IMR-90 (cell line): Measurements from ENCODE around the gene GPRC5C. TPM values are rescaled to one million over a fixed set of nuclear protein-coding genes. Genes with fewer than 3 reads are reported as not detected.

Experiments
- ATAC-seq: fragments of 200-7000 bp; cut with Tn5 transposase; 2 replicates; pipeline ENCODE4 v1.9.1; 2020; ENCODE audit warnings: low read depth, mild to moderate bottlenecking, moderate library complexity
- BruUV-seq: library from RNA; stranded (reverse); fragments of 400-500 nt; replicated peaks from 2 replicates; lab custom pipeline; 2021; lab: Mats Ljungman, UMichigan
- CTCF ChIA-PET: fragments of 300-600 bp; formaldehyde crosslinking; extraction: SDS; loops from one replicate; lab custom pipeline; 2021; ENCODE audit warnings: antibody characterized with exemption; lab: Yijun Ruan, JAX
- POLR2A ChIA-PET: fragments of 300-600 bp; sonication (Branson Sonifier 250); formaldehyde crosslinking; loops from one replicate; lab custom pipeline; 2022; ENCODE audit warnings: antibody characterized with exemption; ENCODE audit not compliant: unreplicated experiment; lab: Charles Lee
- DNase-seq: peaks from one replicate; pipeline ENCODE4 v3.0.0; 2013
- H2AFZ ChIP-seq: replicated peaks from 2 replicates; pipeline ENCODE3; 2013; ENCODE audit warnings: low read length, mild to moderate bottlenecking; ENCODE audit not compliant: poor library complexity
- H2AK5ac ChIP-seq: 2 replicates; pipeline ENCODE4 v1.6.1; 2013; ENCODE audit warnings: low read depth, low read length, inconsistent platforms
- H2AK9ac ChIP-seq: replicated peaks from 2 replicates; pipeline ENCODE3; 2013; ENCODE audit warnings: mild to moderate bottlenecking, low read depth, low read length, moderate library complexity; ENCODE audit not compliant: poor library complexity
- H2BK120ac ChIP-seq: 2 replicates; pipeline ENCODE4 v1.6.1; 2013; ENCODE audit warnings: low read depth, low read length, inconsistent platforms
- H2BK15ac ChIP-seq: 3 replicates; pipeline ENCODE4 v1.6.1; 2013; ENCODE audit warnings: low read depth, low read length, inconsistent platforms
- H2BK20ac ChIP-seq: 2 replicates; pipeline ENCODE4 v1.6.1; 2013; ENCODE audit warnings: low read depth, mild to moderate bottlenecking, inconsistent platforms, low read length, moderate library complexity
- H2BK5ac ChIP-seq: 2 replicates; pipeline ENCODE4 v1.6.1; 2013; ENCODE audit warnings: mild to moderate bottlenecking, low read depth, low read length, inconsistent platforms; ENCODE audit not compliant: poor library complexity, severe bottlenecking
- H3K14ac ChIP-seq: replicated peaks from 2 replicates; pipeline ENCODE4 v1.6.1; 2013; ENCODE audit warnings: low read depth, low read length, inconsistent platforms
- H3K18ac ChIP-seq: 2 replicates; pipeline ENCODE4 v1.6.1; 2013; ENCODE audit warnings: low read depth, low read length, control low read depth
- H3K23ac ChIP-seq: 2 replicates; pipeline ENCODE4 v1.6.1; 2013; ENCODE audit warnings: low read depth, low read length, inconsistent platforms
- H3K27ac ChIP-seq: 2 replicates; pipeline ENCODE4 v1.5.1; 2013; ENCODE audit warnings: mild to moderate bottlenecking, control low read depth, low read length; ENCODE audit not compliant: insufficient read depth
- H3K27me3 ChIP-seq: 2 replicates; pipeline ENCODE4 v1.6.1; 2013; ENCODE audit warnings: low read length; ENCODE audit not compliant: control insufficient read depth, insufficient read depth
- H3K36me3 ChIP-seq: 2 replicates; pipeline ENCODE4 v1.6.1; 2013; ENCODE audit warnings: low read length, mixed read lengths; ENCODE audit not compliant: control insufficient read depth, insufficient read depth
- H3K4ac ChIP-seq: 2 replicates; pipeline ENCODE4 v1.6.1; 2013; ENCODE audit warnings: low read depth, low read length, inconsistent platforms
- H3K4me1 ChIP-seq: 2 replicates; pipeline ENCODE4 v1.6.1; 2013; ENCODE audit warnings: low read length, mixed read lengths; ENCODE audit not compliant: control insufficient read depth, insufficient read depth
- H3K4me2 ChIP-seq: 2 replicates; pipeline ENCODE4 v1.6.1; 2013; ENCODE audit warnings: low read depth, mild to moderate bottlenecking, control low read depth, low read length, moderate library complexity
- H3K4me3 ChIP-seq: 2 replicates; pipeline ENCODE4 v1.5.1; 2013; ENCODE audit warnings: low read depth, mild to moderate bottlenecking, control low read depth, low read length, moderate library complexity; ENCODE audit not compliant: insufficient read depth
- H3K56ac ChIP-seq: 2 replicates; pipeline ENCODE4 v1.6.1; 2013; ENCODE audit warnings: low read length, inconsistent platforms; ENCODE audit not compliant: insufficient read depth; ENCODE audit errors: extremely low read depth
- H3K79me1 ChIP-seq, 2 experiments: 2 replicates each; pipeline ENCODE4 v1.6.1; 2013; ENCODE audit warnings: low read length in 2 of 2, inconsistent platforms in 1 of 2, low read depth in 1 of 2
- H3K9ac ChIP-seq: 2 replicates; pipeline ENCODE4 v1.6.1; 2013; ENCODE audit warnings: low read depth, low read length, control low read depth
- H3K9me1 ChIP-seq: 2 replicates; pipeline ENCODE4 v1.6.1; 2013; ENCODE audit warnings: low read length, inconsistent platforms; ENCODE audit not compliant: insufficient read depth
- H3K9me3 ChIP-seq: 2 replicates; pipeline ENCODE4 v1.6.1; 2013; ENCODE audit warnings: low read length; ENCODE audit not compliant: control insufficient read depth, insufficient read depth
- H4K20me1 ChIP-seq: 2 replicates; pipeline ENCODE4 v1.6.1; 2013; ENCODE audit warnings: low read length, inconsistent platforms; ENCODE audit not compliant: insufficient read depth
- H4K5ac ChIP-seq: 2 replicates; pipeline ENCODE4 v1.6.1; 2013; ENCODE audit warnings: mild to moderate bottlenecking, low read depth, low read length, control low read depth
- H4K8ac ChIP-seq, 2 experiments: 2 replicates each; pipeline ENCODE4 v1.6.1; 2013; ENCODE audit warnings: low read depth in 2 of 2, low read length in 2 of 2, control low read depth in 1 of 2, inconsistent platforms in 1 of 2
- H4K91ac ChIP-seq: 2 replicates; pipeline ENCODE4 v1.6.1; 2013; ENCODE audit warnings: low read depth, low read length, inconsistent platforms; ENCODE audit not compliant: insufficient read depth
- BHLHE40 ChIP-seq: fragments of 150-350 bp; IDR thresholded peaks from 2 replicates; pipeline ENCODE4 v1.6.1; 2016; ENCODE audit warnings: mild to moderate bottlenecking, low read depth, low read length
- RAD21 ChIP-seq: IDR thresholded peaks from 2 replicates; pipeline ENCODE4 v1.6.1; 2012; ENCODE audit warnings: low read length, improper control_type of control experiment
- WGBS, 2 experiments: methylation state at CpG; one replicate each; pipeline versions ENCODE4 v1.1.5 to v1.1.7; 2013; ENCODE audit warnings: missing lambda C conversion rate in 2 of 2; ENCODE audit not compliant: insufficient read length in 1 of 2; ENCODE audit errors: extremely low coverage in 2 of 2; 5-methylcytosine and 5-hydroxymethylcytosine counted together
- dilution Hi-C: fragments of 300-500 bp; cut with HindIII; formaldehyde crosslinking; loops from one replicate; pipeline ENCODE4 v1.14.3; 2018; ENCODE audit warnings: low sequenced_read_pairs; ENCODE audit not compliant: unreplicated experiment
- in situ Hi-C: fragments of 300-500 bp; cut with MboI; formaldehyde crosslinking; loops from 3 replicates; pipeline ENCODE4 v1.14.3; 2019; ENCODE audit warnings: low sequenced_read_pairs, inconsistent platforms, mixed read lengths
- intact Hi-C: fragments of 100-400 bp; cut with micrococcal nuclease; formaldehyde crosslinking; loops from 2 replicates; pipeline ENCODE4 v1.10.0; 2022
- polyA plus RNA-seq, 3 experiments: library from polyadenylated mRNA; depleted of rRNA; stranded (reverse); fragments of >200 nt; gene quantifications; 2 replicates each; pipeline ENCODE4 v1.2.3, GENCODE V29; 2012; ENCODE audit warnings: low replicate concordance in 1 of 3
- total RNA-seq: library from RNA; depleted of rRNA; stranded (reverse); fragments of >200 nt; gene quantifications from 2 replicates; pipeline ENCODE4 v1.2.3, GENCODE V29; 2012
- TF ChIP-seq, protein P1 (sequence below): conservative IDR thresholded peaks from 2 replicates; pipeline ENCODE4 v1.5.1; 2012; ENCODE audit warnings: mild to moderate bottlenecking, low read depth, low read length, improper control_type of control experiment

GPRC5C gene
- total and polyA plus RNA-seq, 2 of the 4 experiments (the other 2 are of a cell fraction): not detected

DNA sequence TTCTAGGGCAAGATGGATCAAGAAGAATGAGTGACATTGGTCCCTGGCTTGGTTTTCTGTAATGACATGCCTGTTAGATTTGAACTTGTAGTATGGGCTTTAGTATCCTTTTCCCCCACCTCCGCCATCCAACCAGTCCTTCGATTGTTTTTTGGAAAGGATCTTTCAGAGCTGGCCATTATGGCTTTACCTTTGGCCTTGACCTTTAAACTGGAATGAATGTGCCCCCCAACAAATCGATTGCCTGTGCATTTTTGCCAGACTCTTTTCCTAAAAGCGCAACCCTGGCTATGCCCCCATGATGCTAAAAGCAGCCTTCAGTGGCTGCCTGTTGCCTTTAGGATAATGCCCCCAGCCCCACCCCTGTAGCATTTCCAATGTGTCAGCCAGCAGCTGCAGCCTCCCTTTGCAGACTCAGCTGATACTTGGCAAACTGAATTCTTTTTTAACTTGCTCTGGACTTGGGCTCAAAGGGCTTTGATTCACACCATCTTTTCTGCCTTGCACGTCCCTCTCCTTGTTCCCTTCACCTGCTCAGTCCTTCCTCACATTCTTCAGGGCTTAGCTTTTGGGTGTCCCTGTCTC, 4.0 kb downstream of the GPRC5C start:
- Histone ChIP-seq H2AK9ac (no peak overlapping the region), H2BK5ac (no peak overlapping the region), H2BK20ac (no peak overlapping the region), H3K4me1 (no peaks in the 10 kb centered on the region), H4K8ac (no peak overlapping the region), H2BK120ac (no peak overlapping the region), H3K23ac (no peak overlapping the region), H4K5ac (no peak overlapping the region), H4K20me1 (no peaks in the 10 kb centered on the region), H3K56ac (no peak overlapping the region), H2AK5ac (no peak overlapping the region), H3K79me1 (no peaks in the 10 kb centered on the region), H3K4me2 (no peak overlapping the region), H3K9me3 (peaks cover 20% of the 10 kb centered on the region), H3K27me3 (peaks cover 7% of the 10 kb centered on the region; the same call in 1 of the 2 replicates), H4K91ac (no peak overlapping the region), H3K14ac (no peak overlapping the region), H3K9ac (no peak overlapping the region), H3K9me1 (no peaks in the 10 kb centered on the region), H3K4me3 (no peak overlapping the region), H3K27ac (no peak overlapping the region), H3K18ac (no peak overlapping the region), H3K36me3 (no peaks in the 10 kb centered on the region), H3K4ac (no peak overlapping the region), H2BK15ac (no peak overlapping the region), H2AFZ (no peak overlapping the region)
- ChIA-PET CTCF (interaction anchor here (0.6 kb wide), 1 partner anchor 21 kb away, joined by 3 read pairs; no protein-coding TSS in a partner anchor), POLR2A (no interaction called here)
- BruUV-seq: no TSS peak
- no peak for TF ChIP-seq BHLHE40
- TF ChIP-seq, protein P1, sequence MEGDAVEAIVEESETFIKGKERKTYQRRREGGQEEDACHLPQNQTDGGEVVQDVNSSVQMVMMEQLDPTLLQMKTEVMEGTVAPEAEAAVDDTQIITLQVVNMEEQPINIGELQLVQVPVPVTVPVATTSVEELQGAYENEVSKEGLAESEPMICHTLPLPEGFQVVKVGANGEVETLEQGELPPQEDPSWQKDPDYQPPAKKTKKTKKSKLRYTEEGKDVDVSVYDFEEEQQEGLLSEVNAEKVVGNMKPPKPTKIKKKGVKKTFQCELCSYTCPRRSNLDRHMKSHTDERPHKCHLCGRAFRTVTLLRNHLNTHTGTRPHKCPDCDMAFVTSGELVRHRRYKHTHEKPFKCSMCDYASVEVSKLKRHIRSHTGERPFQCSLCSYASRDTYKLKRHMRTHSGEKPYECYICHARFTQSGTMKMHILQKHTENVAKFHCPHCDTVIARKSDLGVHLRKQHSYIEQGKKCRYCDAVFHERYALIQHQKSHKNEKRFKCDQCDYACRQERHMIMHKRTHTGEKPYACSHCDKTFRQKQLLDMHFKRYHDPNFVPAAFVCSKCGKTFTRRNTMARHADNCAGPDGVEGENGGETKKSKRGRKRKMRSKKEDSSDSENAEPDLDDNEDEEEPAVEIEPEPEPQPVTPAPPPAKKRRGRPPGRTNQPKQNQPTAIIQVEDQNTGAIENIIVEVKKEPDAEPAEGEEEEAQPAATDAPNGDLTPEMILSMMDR: no peak
- TF ChIP-seq RAD21: no peak
- dilution Hi-C loops (no loop called here), intact Hi-C loops (no loop called here), in situ Hi-C loops (no loop called here)
- WGBS, 2 experiments: 29% methylated on average over 1 of the region's 5 CpGs; no CpG with 5 or more reads in 1 of the 2 experiments
- no peak for DNase-seq
- no peak for ATAC-seq
